HG03175 (cell line): Measurements from ENCODE around the gene APOM.

ENCODE experiments used
- ATAC-seq: cut with Tn5 transposase; IDR thresholded peaks from one replicate; pipeline ENCODE4 v1.9.1; 2021; ENCODE audit warnings: mild to moderate bottlenecking, moderate library complexity; ENCODE audit not compliant: unreplicated experiment

APOM gene

GRCh38 chr6:31702819-31703716, 47.4 kb downstream of the APOM start, which contains the start of gene ABHD16A:
TSS of gene ABHD16A (minus strand) at chr6:31703324. CDS start at chr6:31703281, 43 bp downstream.
- peak; percentile 84 for ATAC-seq

DNA sequence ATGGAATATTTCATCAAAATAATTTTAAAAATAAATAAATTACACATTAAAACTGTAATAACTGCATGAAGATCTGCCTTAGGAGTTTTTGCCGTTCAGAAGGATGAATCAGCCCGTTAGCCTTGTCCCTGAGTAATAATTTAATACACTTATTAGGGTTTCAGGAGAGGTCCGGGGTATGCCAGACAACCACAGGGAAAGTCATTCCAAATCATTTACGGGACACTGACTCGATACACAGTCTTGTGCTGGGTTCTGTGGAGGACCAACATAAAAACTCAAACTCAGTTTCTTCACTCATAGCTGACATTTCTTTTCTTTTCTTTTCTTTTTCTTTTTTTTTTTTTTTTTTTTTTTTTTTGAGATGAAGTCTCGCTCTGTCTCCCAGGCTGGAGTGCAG, 50.2 kb downstream of the APOM start:
- no peak for ATAC-seq

- ATAC-seq = no peak
These were observed 50.9 kb downstream of the APOM start, which contains the start of gene LY6G6F for GRCh38 chr6:31706599-31706998. TSS of gene LY6G6F (plus strand) at chr6:31706866. CDS start at chr6:31706907, 41 bp downstream.

DNA sequence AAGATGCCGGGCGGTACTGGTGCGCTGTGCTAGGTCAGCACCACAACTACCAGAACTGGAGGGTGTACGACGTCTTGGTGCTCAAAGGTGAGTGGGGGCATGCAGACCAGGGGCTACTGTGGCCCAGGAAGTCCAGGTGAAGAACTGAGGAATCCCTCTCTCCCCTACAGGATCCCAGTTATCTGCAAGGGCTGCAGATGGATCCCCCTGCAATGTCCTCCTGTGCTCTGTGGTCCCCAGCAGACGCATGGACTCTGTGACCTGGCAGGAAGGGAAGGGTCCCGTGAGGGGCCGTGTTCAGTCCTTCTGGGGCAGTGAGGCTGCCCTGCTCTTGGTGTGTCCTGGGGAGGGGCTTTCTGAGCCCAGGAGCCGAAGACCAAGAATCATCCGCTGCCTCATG, 52.0 kb downstream of the APOM start:
- no peak for ATAC-seq
